GM21619 (cell line): Measurements from ENCODE around the gene ADAD2.

ENCODE experiments used
- ATAC-seq: cut with Tn5 transposase; IDR thresholded peaks from one replicate; pipeline ENCODE4 v1.9.1; 2021; ENCODE audit not compliant: unreplicated experiment

Gene ADAD2

DNA sequence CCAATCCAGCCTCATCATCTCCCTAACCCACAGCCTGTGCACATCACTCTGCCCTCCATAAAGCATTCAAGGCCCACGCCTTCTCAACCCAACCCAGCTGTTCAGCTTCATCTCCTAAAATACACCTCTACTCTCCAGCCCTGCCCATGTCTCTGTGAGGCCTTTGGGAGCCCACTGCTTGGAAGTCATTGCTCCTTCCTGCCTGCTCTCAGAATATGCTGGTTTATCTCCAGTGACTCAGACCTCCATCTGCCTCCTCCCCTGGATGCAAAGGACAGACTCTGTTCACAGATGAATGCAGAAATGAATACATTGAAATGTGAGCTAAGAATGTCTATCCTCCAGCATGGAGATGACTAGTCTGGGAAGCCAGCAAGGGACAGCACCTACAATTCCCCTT, 29.9 kb downstream of the ADAD2 start:
- ATAC-seq: no peak

- no peak for ATAC-seq
Observed at GRCh38 chr16:84223456-84223855, 32.5 kb downstream of the ADAD2 start.

GRCh38 chr16:84224554-84224953, 33.6 kb downstream of the ADAD2 start:
- ATAC-seq: no peak

DNA sequence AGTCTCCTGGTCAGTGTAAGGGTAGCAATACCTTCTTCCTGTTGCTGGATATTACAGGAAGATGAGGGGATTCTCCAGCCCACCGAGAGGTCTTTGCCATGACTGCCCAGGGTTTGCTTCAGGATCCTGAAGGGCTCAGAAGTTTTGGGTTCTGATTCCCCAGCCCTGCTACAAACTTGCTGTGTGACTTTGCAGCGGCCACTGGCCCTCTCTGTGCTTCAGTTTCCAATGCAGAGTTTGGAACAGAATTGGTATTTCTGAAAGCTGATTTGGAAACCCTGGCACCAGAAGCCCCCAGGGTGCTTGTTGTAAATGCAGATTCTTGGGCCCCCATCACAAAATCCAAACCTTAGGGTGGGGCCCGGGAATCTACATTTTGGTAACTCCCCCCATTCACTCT, 34.2 kb downstream of the ADAD2 start:
- no peak for ATAC-seq

DNA sequence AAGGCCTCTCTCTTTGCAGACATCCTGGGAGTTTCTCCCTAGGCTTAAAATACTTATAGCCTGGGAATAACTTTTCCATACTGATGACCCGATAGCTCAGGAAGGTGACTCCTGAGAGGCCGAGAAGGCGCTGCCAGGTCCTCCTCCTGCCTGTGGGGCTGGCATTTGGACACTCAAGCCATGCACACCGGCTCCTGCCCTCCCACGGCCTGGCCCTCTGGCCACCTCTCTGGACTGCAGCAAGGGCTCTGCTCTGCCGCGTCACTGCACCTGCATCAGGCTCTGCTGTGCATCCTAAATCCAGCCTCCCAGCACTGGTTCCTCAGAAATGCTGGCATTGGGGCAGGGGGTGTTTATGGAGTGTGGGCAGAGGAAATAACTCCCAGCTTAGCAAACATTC, 34.6 kb downstream of the ADAD2 start:
- no peak for ATAC-seq

GRCh38 chr16:84226026-84226425, 35.1 kb downstream of the ADAD2 start:
- ATAC-seq: no peak

DNA sequence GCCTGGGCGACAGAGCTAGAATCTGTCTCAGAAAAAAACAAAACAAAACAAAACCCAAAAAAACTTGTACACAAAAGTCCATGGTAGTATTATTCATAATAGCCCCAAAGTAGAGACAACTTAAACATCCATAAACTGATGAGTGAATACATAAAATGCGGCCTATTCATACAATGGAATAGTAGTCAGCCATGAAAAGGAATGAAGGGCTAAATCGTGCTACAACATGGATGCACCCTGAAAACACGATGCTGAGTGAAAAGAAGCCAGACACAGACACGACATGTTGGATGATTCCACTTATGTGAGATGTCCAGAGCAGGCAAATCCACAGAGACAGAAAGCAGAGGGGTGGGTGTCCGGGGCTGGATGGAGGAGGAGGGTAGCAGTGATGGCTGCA, 36.6 kb downstream of the ADAD2 start:
- no peak for ATAC-seq

DNA sequence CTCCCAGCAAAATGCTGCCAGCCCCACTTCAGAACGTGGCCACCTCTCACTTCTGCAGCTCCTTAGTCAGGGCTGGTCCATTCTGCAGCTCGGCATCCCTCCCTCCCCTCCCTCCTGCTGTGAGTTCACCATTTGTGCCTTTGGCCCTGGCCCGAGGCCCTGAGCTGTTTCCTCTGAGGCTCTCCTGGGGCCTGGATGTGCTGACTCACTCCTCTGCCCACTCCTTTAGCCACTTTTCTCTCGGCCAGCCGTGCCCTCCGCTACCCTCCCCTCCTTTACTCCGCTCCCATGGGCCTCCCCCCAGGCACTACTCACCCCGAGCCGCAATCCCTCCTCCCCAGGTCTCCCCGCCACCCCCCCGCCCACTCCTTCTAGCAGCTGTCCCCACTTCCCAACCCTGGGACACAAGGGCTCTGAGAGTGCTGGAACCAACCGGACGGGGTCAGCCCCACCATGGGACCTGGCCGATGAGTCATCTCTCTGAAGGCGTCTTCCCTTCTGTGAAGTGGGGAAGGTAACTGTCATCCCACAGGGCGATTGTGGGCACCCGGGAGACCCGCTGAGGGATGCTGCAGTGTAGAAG, 37.4 kb downstream of the ADAD2 start:
- ATAC-seq: no peak

DNA sequence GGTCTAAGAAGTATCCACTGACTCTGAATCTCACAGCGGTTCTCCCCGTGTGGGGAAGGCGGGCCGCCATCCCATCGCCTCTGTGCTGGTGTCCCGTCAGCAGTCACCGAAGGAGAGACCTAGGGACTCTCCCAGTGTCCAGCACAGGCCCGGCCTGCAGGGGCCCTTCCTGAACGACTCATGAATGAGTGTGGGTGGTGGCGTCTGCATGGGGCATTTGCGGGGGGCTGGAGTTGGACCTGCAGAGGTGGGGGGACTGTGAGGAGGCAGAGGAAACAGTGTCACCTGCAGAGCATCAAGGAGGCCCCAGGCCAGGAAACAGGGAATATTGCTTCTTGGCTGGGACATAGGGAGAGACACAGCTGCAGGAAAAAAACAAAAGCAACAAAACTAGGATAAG, 38.5 kb downstream of the ADAD2 start:
- ATAC-seq: no peak

DNA sequence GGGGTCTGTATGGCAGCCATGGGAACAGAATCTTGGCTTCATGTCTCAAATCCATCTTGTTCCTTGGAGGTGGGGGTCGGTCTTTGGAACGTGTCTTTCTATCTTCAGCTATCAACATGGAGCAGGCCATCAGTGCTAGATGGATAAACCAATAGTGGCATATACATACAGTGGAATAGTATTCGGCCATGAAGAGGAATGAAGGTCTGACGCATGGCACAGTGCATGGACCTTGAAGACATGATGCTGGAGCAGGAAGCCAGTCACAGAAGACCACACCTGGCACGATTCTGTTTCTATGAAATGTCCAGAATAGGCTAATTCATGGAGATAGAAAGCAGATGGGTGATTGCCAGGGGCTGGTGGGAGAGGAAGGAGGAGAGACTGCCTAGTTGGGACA, 41.1 kb downstream of the ADAD2 start:
- ATAC-seq: no peak

GRCh38 chr16:84232969-84233368, 42.0 kb downstream of the ADAD2 start:
- ATAC-seq: no peak

DNA sequence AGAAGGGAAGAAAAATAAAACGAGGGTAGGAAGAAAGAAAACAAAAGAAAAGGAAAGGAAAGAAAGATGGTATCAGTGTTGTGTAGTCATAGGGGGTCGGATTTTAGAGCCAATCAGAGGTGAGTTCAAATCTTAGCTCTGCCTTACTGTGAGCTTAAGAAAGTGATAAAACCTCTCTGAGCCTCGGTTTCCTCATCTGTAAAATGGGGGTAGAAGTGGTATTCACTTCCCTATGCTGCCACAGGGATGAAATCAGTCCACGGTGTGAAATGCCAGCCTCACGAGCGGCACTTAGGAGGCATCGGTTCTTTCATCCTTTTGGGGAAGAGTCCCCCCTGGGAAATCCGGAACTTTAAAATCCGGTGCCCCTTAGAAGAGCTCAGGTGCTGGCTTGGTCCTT, 42.8 kb downstream of the ADAD2 start:
- ATAC-seq: no peak

DNA sequence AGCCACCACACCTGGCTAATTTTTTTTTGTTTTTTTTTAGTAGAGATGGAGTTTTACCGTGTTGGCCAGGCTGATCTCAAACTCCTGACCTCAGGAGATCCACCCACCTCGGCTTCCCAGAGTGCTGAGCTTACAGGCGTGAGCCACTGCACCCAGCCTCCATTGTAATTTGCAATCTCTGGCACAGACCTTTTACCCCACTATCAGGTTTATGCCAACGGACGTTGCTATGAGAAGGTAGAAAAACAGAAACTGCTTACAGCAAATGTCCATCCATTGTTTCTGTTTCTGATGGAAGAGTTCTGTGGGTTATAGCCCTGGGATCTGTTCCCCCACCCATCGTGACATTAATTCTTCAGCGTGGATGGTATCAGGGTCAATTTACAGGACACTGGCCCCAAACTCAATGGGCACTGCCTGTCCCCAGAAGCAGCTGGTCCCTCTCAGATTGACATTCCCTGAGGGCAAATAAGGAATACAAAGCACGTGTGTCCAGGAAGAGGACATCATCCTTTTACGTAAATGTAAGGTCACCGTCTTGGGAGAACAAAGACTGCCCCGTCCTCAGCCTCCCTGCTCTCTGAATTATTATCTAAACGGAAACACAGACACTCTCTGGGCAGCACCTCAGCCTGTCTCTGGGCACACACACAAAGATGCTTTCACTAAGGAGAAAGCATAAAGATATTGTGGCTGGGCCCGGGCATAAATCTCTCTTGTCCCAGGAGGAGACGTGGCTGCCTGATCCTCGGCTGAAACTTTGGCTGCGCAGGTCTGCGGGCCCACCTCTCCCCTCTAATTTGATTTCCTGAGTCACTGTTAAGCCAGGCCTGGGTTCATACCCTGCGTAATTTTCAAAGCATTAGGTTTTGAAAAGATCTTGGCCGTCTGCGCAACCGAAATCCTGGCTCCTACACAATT, 43.6 kb downstream of the ADAD2 start:
- ATAC-seq: no peak

GRCh38 chr16:84236671-84237070, 45.7 kb downstream of the ADAD2 start:
- ATAC-seq: no peak

- ATAC-seq: no peak
Observed at GRCh38 chr16:84237994-84238750, 47.2 kb downstream of the ADAD2 start.

- no peak for ATAC-seq
Observed at GRCh38 chr16:84239141-84239769, 48.3 kb downstream of the ADAD2 start.

GRCh38 chr16:84239909-84240308, 49.0 kb downstream of the ADAD2 start, which contains the start of gene KCNG4:
Gene KCNG4 (minus strand): TSS chr16:84240012. CDS start chr16:84237485, 2,527 bp downstream.
- no peak for ATAC-seq

- no peak for ATAC-seq
Observed at GRCh38 chr16:84240455-84240854, 49.5 kb downstream of the ADAD2 start.

DNA sequence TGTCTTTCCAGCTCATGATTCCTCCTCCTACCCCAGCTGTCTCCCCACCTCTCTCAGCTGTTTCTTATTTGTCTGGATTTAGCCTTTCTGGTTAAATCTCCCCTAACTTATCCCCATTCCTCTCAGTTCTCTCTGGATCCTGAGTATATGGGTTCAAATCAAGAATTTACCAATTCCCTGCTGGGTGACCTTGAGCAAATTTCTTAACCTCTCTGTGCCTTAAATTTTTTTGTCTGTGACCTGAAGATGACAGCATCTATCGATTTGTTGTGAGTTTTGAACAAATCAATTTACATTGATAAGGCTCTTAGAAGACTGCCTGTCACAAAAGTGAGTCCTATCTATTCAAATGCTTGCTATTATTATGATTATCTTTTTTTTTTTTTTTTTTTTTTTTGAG, 50.8 kb downstream of the ADAD2 start:
- no peak for ATAC-seq

DNA sequence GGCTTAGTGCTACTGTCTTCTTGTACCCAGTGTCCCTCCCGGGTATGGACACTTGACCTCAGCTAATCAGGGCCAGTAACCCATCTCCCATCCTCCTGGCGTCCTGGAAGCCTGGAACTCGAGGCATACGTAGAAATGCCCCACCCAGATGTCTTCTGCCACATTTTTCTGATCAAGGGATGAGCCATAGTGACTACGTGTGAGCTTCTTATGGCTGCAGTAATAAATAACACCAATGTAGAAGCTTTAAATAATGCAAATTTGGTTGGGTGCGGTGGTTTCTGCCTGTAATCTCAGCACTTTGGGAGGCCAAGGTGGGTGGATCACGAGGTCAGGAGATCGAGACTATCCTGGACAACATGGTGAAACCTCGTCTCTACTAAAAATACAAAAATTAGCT, 51.9 kb downstream of the ADAD2 start:
- ATAC-seq: no peak

GRCh38 chr16:84243732-84244131, 52.8 kb downstream of the ADAD2 start:
- no peak for ATAC-seq
